ENCODE results near the gene GET3. TPM values are rescaled to one million over a fixed set of nuclear protein-coding genes. Genes with fewer than 3 reads are reported as not detected.

GET3 gene
- total and polyA plus RNA-seq, 2 donors (not counting 3 experiments of a cell fraction or from before 2014, with no cell fraction given) = 74.8 to 197 TPM

- H3K9me3 ChIP-seq (replicated peaks; ENCODE audit: control insufficient read depth, insufficient read depth, low read length) = no peaks in the 10 kb centered on the region
- no peak overlapping the region for H3K4me2 ChIP-seq (ENCODE audit: insufficient read depth, low read length)
- no peak overlapping the region for H3K27ac ChIP-seq (ENCODE audit: insufficient read depth, low read depth, low read length)
- no peak overlapping the region for H2AFZ ChIP-seq (ENCODE audit: low read depth, low read length)
- H3K9me1 ChIP-seq (replicated peaks; ENCODE audit: control insufficient read depth, extremely low read depth, insufficient read depth, low read length) = no peaks in the 10 kb centered on the region
- TF ChIP-seq POLR2AphosphoS5 (IDR thresholded peaks at IDR 0.05; ENCODE audit: insufficient read depth, low read depth, low read length) = no peak
- TF ChIP-seq CTCF (IDR thresholded peaks at IDR 0.05; ENCODE audit: extremely low read depth in 1 of 2, insufficient read depth in 1 of 2, low read depth in 1 of 2, low read length in 2 of 2) = no peak
- no peak for TF ChIP-seq MYC (IDR thresholded peaks at IDR 0.05; ENCODE audit: low read depth, low read length)
- no peak for TF ChIP-seq JUN (IDR thresholded peaks at IDR 0.05; ENCODE audit: borderline replicate concordance, insufficient read depth, insufficient read length, low read depth)
- TF ChIP-seq FOS (IDR thresholded peaks at IDR 0.05; ENCODE audit: borderline replicate concordance, insufficient read depth, low read length) = no peak
- TF ChIP-seq EZH2 (IDR thresholded peaks at IDR 0.05; ENCODE audit: borderline replicate concordance, low read depth, low read length, severe bottlenecking) = no peak
- no peak for TF ChIP-seq GATA2 (IDR thresholded peaks at IDR 0.05; ENCODE audit: insufficient read depth, insufficient read length, low read depth, low read length)
- no peak for TF ChIP-seq MAX (IDR thresholded peaks at IDR 0.05; ENCODE audit: insufficient read depth, insufficient read length)
- DNase-seq (ENCODE audit: low read depth, low spot score) (no peak), FAIRE-seq (no peak)
- BruUV-seq (replicated peaks) = no TSS peak
- no peaks in the 10 kb centered on the region for H4K20me1 ChIP-seq (replicated peaks; ENCODE audit: control insufficient read depth, extremely low read depth, insufficient read depth, low read length)
- H3K4me1 ChIP-seq (ENCODE audit: control insufficient read depth, extremely low read depth, insufficient read depth, low read length) = peaks cover 4% of the 10 kb centered on the region
- intact Hi-C loops (cut with micrococcal nuclease) (no loop called here), dilution Hi-C loops (cut with MboI; ENCODE audit: extremely low pct_ligation_motif_present, low sequenced_read_pairs) (no loop called here)
- H3K4me3 ChIP-seq (replicated peaks in 1 of 3; ENCODE audit: insufficient read depth in 1 of 3, low read depth in 1 of 3, low read length in 3 of 3) = no peak overlapping the region
- ChIA-PET CTCF (interaction anchor here (1.0 kb wide), 1 partner anchor 31 kb away, joined by 3 read pairs; no protein-coding TSS in a partner anchor), POLR2A (interaction anchor here (0.7 kb wide), 1 partner anchor 10 kb away, joined by 4 read pairs; the partner anchor contains the start of gene GET3)
- H3K9ac ChIP-seq (replicated peaks; ENCODE audit: extremely low read depth, insufficient read depth, low read length) = no peak overlapping the region
- H3K27me3 ChIP-seq (ENCODE audit: control insufficient read depth in 2 of 2, insufficient read depth in 2 of 2, low read length in 2 of 2) = no peaks in the 10 kb centered on the region
- peaks cover 34% of the 10 kb centered on the region for H3K79me2 ChIP-seq (ENCODE audit: control insufficient read depth, insufficient read depth, low read length)
- H3K36me3 ChIP-seq (ENCODE audit: control insufficient read depth in 2 of 2, extremely low read depth in 1 of 2, insufficient read depth in 2 of 2, low read length in 2 of 2) = peaks cover 9 to 31% of the 10 kb centered on the region in 2 experiments
Observed at GRCh38 chr19:12726988-12727316, 10.3 kb upstream of the GET3 start.

Data from endothelial cell of umbilical vein (primary cell).